NCI-H2107 treated with DMSO at 0.1 percent for 48 hours (cell line): ENCODE data around the gene MICAL2.

Experiments used
- DNase-seq: peaks from one replicate; lab custom pipeline; 2025; ENCODE audit not compliant: unreplicated experiment; lab: John Stamatoyannopoulos, UW

MICAL2 gene

DNA sequence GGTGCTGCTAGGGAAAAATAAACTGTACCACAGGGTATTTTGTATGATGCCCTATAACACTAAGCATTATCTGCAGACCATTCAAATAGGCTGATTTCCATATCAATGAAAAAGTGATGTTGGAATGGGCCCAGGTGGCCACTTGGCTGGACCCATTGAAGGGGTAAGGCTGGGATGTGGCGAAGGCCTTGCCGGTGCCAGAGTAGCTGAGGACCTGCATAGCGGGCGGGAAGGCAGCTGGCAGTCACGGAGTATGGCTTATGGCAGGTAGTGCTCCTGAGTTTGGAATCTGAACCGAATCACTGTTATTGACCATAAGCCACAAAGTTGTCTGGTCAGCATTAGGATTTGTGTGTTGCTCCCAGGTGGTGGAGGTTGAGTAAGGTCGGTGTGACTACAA lies 131.0 kb downstream of the MICAL2 start:
- DNase-seq = peak; percentile 95

DNA sequence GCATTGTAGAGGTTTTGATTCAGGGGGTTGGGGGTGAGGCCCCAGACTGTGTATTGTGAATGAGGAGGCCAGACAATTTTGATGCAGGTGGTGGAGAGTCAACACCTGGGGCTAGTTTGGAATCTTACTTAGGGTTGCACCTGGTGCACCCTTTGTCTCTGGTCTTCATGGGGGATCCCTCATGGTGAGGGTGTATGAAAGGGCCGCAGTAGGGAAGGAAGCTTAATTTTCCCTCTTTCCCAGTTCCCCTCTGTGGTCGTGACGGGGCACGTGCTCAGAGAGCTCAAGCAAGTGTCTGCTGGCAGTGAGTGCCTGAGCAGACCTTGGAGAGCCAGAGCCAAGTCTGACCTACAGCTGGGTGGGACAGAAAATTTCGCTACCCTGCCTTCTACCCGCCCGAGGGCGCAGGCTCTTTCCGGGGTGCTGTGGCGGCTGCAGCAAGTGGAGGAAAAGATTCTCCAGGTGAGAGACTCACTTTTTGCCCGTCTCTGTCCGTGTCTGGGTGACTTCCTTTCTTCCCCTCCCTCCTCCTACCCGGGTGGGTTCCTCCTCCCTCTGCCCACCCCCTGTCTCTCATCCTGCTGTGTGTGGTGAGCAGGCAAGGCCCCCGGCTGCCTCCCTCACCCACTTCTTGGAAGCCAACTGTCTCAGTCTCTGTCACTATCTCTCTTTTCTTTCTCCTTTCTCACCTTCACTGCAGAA lies 131.7 kb downstream of the MICAL2 start:
- DNase-seq = peak; percentile 95

DNA sequence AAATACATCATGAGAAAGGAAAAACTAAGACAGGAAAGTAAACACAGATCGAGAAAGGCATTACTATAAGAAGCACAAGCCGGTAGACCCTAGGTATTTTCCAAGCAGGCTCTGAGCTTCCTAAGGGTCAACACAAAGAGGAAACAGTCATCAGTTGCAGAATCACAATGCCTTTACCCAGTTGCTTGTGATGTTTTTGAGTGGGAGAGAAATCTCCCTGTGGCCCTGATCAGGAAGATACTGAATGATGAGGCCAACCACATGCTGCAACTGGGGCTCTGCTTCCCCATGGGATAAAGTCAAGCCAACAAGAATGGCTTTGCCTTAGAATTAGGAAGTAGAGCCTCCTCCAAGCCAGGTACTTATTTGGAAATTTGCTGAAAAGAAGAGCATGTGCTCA lies 132.6 kb downstream of the MICAL2 start:
- no peak for DNase-seq

GRCh38 chr11:12243486-12243885 lies 133.1 kb downstream of the MICAL2 start:
- peak; percentile 91 for DNase-seq

DNA sequence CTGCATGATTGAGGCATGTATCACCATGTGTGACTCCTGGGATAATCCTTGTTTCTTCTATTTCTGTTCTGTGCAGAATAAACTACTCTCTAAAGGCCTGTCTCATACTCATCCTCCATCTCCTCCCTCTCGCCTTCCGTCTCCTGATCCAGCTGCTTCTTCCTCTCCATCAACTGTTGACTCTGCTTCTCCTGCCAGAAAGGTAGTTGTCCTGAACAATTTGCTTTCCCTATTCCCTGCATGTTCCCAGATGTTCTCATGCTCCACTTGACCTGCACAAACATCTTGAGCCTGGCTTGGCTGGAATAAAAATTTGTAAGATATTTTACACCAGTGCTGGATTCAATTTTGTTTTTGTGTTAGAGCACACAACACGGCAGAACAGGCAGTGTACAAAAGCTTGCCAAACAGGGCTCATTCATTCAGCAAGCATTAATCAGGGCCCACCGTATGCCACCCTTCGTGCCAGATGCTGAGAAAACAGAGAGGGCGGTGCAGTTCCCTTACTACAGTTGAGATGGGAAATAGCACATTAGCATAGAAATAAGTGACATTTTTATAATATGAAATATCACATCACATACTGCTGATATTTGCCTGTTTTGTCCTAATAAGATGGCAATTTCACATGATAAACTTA lies 133.6 kb downstream of the MICAL2 start:
- no peak for DNase-seq

GRCh38 chr11:12245091-12245490 lies 134.7 kb downstream of the MICAL2 start:
- no peak for DNase-seq

- DNase-seq = peak; percentile 38
Observed at GRCh38 chr11:12245549-12246016, 135.2 kb downstream of the MICAL2 start.

DNA sequence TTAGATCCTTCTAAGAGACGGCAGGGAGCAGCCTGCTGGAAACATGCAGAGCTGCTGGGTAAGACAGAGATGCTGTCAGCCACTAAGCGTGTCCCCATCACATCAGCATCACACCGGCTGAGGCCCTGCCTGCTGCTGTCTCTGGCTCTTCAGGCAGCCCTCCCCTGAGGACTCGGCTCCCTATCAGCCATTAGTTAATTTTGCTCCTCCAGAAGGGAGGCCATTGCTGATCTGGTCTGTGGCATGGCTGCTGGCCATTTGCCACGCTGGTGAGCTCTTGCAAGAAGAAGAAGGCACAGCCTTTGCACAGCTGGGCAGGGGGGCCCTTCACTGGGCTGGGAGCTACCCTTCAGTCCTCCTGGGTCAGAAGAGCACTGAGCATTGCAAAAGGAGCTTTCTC lies 135.8 kb downstream of the MICAL2 start:
- DNase-seq = no peak

DNA sequence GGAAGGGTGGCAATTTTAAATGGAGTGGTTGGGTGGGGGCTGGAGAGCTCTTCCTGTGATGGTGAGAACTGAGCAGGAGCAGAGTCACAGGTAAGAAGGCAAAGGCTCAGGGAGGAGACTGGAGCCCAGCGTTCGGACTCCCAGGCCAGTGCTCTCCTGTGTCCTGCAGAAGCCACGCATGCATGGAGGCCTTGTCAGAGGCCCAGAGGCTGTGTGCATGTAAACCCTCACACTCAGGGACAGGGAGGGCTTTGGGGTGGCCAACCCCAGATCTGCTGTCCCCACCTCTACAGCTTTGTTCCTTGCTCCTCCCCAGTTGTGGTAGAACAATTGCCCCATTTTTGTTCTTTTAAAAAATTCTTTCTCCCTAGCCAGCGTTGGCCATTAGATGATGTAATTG lies 136.6 kb downstream of the MICAL2 start:
- DNase-seq = no peak

- DNase-seq = no peak
Observed at GRCh38 chr11:12247543-12248254, 137.3 kb downstream of the MICAL2 start.

DNA sequence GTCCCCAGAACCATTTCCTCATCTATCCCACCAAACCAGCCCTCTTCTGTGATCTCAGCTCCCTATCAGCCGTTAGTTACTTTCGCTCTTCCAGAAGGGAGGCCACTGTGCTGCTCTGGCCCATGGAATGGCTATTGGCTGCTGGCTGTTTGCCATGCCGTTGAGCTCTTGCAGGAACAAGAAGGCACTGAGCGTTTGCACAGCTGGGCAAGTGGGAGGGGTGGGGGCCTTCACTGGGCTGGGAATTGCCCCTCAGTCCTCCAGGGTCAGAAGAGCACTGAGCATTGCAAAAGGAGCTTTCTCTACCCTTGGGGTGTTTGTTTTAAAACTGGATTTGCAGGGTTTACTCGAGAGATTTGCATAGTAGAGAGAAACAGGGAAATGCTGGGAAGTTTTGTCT lies 137.9 kb downstream of the MICAL2 start:
- DNase-seq = no peak

- peak; percentile 96 for DNase-seq
Observed at GRCh38 chr11:12249590-12250260, 139.3 kb downstream of the MICAL2 start.

DNA sequence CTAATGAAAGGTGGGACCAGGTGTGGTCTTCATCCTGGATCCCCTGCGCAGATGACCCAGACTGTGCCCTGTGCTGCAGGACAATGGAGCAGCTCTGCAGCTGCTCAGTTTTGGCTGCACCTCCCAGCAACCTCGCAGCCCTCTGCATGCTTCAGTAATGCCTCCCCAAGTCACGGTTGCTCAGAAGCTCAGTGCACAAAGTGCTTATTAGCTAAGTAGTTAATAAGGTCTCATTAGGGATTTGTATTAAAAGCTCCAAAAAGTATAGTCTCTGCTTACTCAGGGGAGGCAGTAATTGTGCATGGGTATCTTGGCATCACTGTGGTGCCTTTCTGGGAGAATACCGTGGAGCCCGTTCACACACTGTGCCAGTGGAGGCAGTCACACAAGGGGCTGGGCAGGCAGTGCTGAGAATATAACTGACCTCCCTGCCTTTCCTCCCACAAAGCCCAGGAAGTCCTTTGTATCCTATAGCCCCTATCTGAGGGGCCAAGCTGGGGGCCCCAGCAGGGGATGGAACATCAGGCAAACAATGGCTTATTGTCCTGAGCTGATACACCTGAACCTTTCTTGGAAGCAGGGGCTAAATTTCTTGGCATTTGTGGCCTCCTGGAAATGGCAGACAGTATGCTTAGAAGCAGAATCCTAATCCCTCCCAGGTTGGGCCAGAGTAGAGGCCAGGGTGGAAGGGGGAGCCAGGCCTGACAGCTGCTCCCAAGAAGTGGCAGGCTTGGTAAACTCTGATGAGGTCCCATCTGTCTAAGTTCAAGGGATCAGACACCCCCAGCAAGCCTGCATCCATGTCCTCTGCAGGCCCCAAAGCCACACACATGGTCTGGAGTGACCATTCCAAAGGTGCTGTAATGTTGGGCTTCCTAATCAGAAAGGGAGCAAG lies 141.5 kb downstream of the MICAL2 start:
- DNase-seq = no peak

- DNase-seq = no peak
Observed at GRCh38 chr11:12253843-12254281, 143.5 kb downstream of the MICAL2 start.

GRCh38 chr11:12258451-12258850 lies 148.1 kb downstream of the MICAL2 start:
- DNase-seq = no peak

DNA sequence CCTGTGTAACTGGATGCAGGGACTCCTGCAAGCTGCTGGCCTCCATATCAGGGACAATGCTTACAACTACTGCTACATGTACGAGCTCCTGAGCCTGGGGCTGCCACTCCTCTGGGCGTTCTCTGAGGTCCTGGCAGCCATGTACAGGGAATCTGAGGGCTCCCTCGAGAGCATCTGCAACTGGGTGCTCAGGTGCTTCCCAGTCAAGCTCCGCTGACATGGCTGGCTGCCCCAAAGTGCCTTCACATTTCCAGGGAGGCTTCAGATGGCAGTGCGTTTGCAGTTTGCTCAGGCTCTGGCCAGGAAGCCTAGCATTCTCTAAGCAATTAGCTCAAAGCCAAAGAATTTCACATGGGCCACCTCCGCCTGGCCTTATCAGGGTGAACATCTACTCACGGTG lies 149.6 kb downstream of the MICAL2 start:
- DNase-seq = no peak

DNA sequence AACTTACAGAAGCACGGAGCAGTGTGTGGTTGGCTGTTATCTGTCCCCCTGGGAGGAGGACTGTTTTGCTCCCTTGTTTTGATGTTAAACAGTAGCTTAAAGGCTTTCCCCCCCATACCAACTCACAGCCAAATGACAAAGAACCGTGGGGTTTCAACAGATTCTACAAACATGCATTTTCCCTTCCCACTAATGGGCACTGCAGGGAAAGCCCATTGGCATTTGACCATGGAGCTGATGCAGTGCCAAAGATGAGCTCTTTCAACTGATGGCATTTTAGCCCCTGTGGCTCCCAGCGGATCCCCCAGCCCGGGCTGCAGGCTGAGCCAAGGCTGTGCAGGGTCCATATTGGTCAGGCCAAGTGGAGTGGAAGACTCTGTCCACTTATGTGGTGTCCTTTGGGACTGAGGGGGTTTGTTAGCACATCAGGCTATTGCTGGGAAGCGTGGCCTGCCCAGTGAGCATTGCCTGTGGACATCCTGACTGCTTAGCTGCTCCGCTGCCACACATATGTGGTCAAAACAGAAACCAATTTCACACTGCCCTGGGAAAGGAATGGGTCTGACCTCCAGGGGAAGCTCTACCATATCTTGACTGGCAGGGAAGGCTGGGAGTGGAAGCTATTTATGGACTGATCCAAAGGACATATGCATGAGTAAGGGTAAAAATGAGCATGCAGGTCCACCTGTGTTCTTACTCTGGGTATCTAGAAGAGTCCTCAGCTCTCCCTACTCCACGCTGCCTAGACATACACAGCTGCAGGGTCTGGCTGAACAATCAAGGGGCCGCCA lies 150.5 kb downstream of the MICAL2 start:
- no peak for DNase-seq

DNA sequence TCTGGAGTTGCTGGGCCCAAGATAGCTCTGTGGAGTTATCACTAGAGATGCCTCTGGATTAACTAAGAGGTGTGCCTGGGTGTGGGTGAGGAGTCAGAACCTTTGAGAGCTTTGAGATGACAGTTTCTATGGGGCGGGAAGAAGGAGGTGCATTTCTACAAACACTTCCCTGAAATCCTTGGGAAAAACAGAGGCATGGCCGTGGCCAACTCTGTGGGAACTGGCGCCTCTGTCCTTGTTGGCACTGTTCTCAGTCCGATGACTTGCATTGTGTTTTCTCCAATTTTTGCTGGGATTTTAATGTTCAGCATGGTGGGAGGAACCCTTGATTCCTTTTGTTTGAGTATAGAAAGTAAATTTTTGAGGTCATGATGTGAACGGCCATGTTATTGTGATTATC lies 151.2 kb downstream of the MICAL2 start:
- DNase-seq = no peak

DNA sequence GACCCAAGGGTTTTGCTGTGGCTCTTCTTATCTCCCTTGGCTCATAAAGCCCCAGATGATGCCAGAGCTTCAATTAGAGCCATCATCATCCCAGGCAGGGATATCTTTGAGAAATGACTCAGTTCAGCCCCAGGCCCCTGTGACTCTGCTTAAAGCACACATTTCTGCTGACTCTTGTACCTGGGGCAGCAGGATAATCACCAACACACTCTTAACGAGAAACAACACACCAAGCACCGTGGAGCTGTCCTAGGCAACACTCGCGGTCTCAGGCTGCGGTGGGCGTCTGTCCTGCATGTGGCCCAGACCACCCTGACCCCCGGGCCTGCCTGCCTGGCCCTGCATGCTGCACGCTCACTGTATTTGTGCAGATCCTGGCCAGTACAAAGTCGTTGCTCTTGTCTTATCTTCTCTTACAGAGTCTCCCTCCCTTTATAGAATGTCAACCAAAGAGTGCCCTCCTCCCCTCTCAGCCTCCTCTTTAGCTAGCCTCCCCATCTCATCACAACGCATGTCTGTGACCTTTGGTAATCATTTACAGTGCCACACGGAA lies 152.8 kb downstream of the MICAL2 start:
- no peak for DNase-seq
